Activated naive CD4-positive, alpha-beta T cell treated with anti-CD3 and anti-CD28 coated beads, Interleukin-2, amount 50 U/mL, for 16 hours (primary cell): ENCODE results near the gene PAPPA.

Experiments used
- DNase-seq: peaks from one replicate; pipeline ENCODE4 v3.0.0-alpha.2; 2020

The PAPPA gene

GRCh38 chr9:116233160-116233530 lies 79.6 kb downstream of the PAPPA start:
- DNase-seq = no peak

GRCh38 chr9:116234081-116234480 lies 80.5 kb downstream of the PAPPA start:
- no peak for DNase-seq

- no peak for DNase-seq
Measured at GRCh38 chr9:116236979-116237378, 83.4 kb downstream of the PAPPA start.

- no peak for DNase-seq
Measured at GRCh38 chr9:116237456-116237855, 83.9 kb downstream of the PAPPA start.

- no peak for DNase-seq
Measured at GRCh38 chr9:116238225-116238624, 84.6 kb downstream of the PAPPA start.

- no peak for DNase-seq
Measured at GRCh38 chr9:116238776-116239340, 85.3 kb downstream of the PAPPA start.

- DNase-seq = no peak
Measured at GRCh38 chr9:116243708-116244107, 90.1 kb downstream of the PAPPA start.

GRCh38 chr9:116247284-116247683 lies 93.7 kb downstream of the PAPPA start:
- no peak for DNase-seq

GRCh38 chr9:116247791-116248374 lies 94.3 kb downstream of the PAPPA start:
- no peak for DNase-seq

GRCh38 chr9:116250891-116251290 lies 97.3 kb downstream of the PAPPA start:
- no peak for DNase-seq

- DNase-seq = no peak
Measured at GRCh38 chr9:116251366-116251765, 97.8 kb downstream of the PAPPA start.

GRCh38 chr9:116260531-116260930 lies 106.9 kb downstream of the PAPPA start:
- DNase-seq = no peak

GRCh38 chr9:116262448-116262847 lies 108.9 kb downstream of the PAPPA start:
- no peak for DNase-seq

- DNase-seq = no peak
Measured at GRCh38 chr9:116264361-116264760, 110.8 kb downstream of the PAPPA start.

GRCh38 chr9:116267021-116267420 lies 113.4 kb downstream of the PAPPA start:
- no peak for DNase-seq

GRCh38 chr9:116269250-116269649 lies 115.7 kb downstream of the PAPPA start:
- DNase-seq = no peak

- DNase-seq = no peak
Measured at GRCh38 chr9:116270546-116270945, 117.0 kb downstream of the PAPPA start.

GRCh38 chr9:116271340-116271739 lies 117.7 kb downstream of the PAPPA start:
- DNase-seq = no peak

- no peak for DNase-seq
Measured at GRCh38 chr9:116271991-116272390, 118.4 kb downstream of the PAPPA start.

GRCh38 chr9:116274293-116274692 lies 120.7 kb downstream of the PAPPA start:
- no peak for DNase-seq

- DNase-seq = no peak
Measured at GRCh38 chr9:116275418-116276195, 122.0 kb downstream of the PAPPA start.

- DNase-seq = no peak
Measured at GRCh38 chr9:116276196-116276493, 122.6 kb downstream of the PAPPA start.

- no peak for DNase-seq
Measured at GRCh38 chr9:116276651-116277121, 123.1 kb downstream of the PAPPA start.

- no peak for DNase-seq
Measured at GRCh38 chr9:116278326-116278725, 124.7 kb downstream of the PAPPA start.

GRCh38 chr9:116279230-116279629 lies 125.6 kb downstream of the PAPPA start:
- DNase-seq = no peak
